Ectodermal cell (in vitro differentiated cells): ENCODE results near the gene NPR1. TPM values are rescaled to one million over a fixed set of nuclear protein-coding genes. Genes with fewer than 3 reads are reported as not detected.

Experiments
- H3K27ac ChIP-seq: 2 replicates; pipeline ENCODE4 v1.7.0; 2013; ENCODE audit warnings: mild to moderate bottlenecking, low read depth, low read length; ENCODE audit not compliant: insufficient read depth, poor library complexity, severe bottlenecking
- H3K27me3 ChIP-seq: 2 replicates; pipeline ENCODE4 v1.7.0; 2013; ENCODE audit warnings: mild to moderate bottlenecking, low read length; ENCODE audit not compliant: insufficient read depth, control insufficient read depth, poor library complexity, severe bottlenecking
- H3K36me3 ChIP-seq: one replicate; pipeline ENCODE4 v1.7.0; 2013; ENCODE audit warnings: low read length; ENCODE audit not compliant: control insufficient read depth, insufficient read depth
- H3K4me1 ChIP-seq: one replicate; pipeline ENCODE4 v1.7.0; 2013; ENCODE audit warnings: low read length; ENCODE audit not compliant: control insufficient read depth, insufficient read depth
- H3K4me3 ChIP-seq: 2 replicates; pipeline ENCODE4 v1.7.0; 2013; ENCODE audit warnings: low read depth, low read length, control low read depth; ENCODE audit not compliant: insufficient read depth
- H3K9me3 ChIP-seq: 2 replicates; pipeline ENCODE4 v1.7.0; 2013; ENCODE audit warnings: mild to moderate bottlenecking, low read length, moderate library complexity; ENCODE audit not compliant: control insufficient read depth
- WGBS, 2 experiments: methylation state at CpG; one replicate each; pipeline ENCODE4 v1.1.7; 2013; ENCODE audit warnings: missing lambda C conversion rate in 2 of 2; 5-methylcytosine and 5-hydroxymethylcytosine counted together
- polyA plus RNA-seq, 4 experiments: library from polyadenylated mRNA; stranded (reverse); fragments of 50-300 nt; gene quantifications; one replicate each; pipeline ENCODE4 v1.2.3, GENCODE V29; 2013

The NPR1 gene
- polyA plus RNA-seq (2013, experiment 1 of 4): 0.63 TPM
- polyA plus RNA-seq (2013, experiment 2 of 4): 0.43 TPM
- 0.37 TPM for polyA plus RNA-seq (2013, experiment 3 of 4)
- polyA plus RNA-seq (2013, experiment 4 of 4): 0.24 TPM

DNA sequence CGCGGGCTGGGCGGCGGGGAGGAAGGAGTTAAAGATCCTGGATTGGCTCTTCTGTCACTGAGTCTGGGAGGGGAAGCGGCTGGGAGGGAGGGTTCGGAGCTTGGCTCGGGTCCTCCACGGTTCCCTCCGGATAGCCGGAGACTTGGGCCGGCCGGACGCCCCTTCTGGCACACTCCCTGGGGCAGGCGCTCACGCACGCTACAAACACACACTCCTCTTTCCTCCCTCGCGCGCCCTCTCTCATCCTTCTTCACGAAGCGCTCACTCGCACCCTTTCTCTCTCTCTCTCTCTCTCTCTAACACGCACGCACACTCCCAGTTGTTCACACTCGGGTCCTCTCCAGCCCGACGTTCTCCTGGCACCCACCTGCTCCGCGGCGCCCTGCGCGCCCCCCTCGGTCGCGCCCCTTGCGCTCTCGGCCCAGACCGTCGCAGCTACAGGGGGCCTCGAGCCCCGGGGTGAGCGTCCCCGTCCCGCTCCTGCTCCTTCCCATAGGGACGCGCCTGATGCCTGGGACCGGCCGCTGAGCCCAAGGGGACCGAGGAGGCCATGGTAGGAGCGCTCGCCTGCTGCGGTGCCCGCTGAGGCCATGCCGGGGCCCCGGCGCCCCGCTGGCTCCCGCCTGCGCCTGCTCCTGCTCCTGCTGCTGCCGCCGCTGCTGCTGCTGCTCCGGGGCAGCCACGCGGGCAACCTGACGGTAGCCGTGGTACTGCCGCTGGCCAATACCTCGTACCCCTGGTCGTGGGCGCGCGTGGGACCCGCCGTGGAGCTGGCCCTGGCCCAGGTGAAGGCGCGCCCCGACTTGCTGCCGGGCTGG lies at the start of gene NPR1:
TSS of gene NPR1 (plus strand) at position 170 of the 818 bp plus-strand sequence. CDS start at position 591, 421 bp downstream.
- no peak within 1 kb of the TSS for H3K27ac ChIP-seq
- no peaks in the 10 kb centered on the region for H3K9me3 ChIP-seq
- peaks cover 48% of the 10 kb centered on the region for H3K27me3 ChIP-seq
- H3K4me3 ChIP-seq: peak within 1 kb of the TSS; percentile 38
- no peaks in the 10 kb centered on the region for H3K36me3 ChIP-seq
- no peaks in the 10 kb centered on the region for H3K4me1 ChIP-seq
- WGBS, 2 experiments: 1% methylated on average over 78 of the region's 78 CpGs

DNA sequence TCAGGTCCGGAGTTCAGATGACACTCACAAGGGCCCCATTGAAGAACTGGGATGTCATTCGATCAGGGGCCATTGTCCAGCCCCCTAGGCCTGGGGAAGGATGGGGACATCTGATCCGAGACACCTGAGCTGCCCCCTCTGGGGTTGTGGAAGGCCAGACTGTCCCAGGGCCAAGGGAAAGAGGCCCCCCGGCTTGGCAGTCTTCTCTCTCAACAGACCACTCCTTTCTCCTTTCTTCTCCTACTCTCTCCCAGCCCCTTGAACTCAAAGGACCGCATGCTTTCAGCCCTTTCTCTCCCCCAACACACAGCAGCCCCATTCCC lies 49.2 kb upstream of the NPR1 start:
- no peaks in the 10 kb centered on the region for H3K36me3 ChIP-seq
- H3K4me1 ChIP-seq: peaks cover 12% of the 10 kb centered on the region

GRCh38 chr1:153629971-153630370 lies 48.5 kb upstream of the NPR1 start:
- H3K36me3 ChIP-seq: no peaks in the 10 kb centered on the region

More for the DNA sequence above, 49.2 kb upstream of the NPR1 start:
- Histone ChIP-seq H3K27me3 (no peaks in the 10 kb centered on the region), H3K9me3 (no peaks in the 10 kb centered on the region), H3K4me3 (no peak overlapping the region), H3K27ac (no peak overlapping the region)
- WGBS, 2 experiments: 78 to 81% methylated on average over 5 of the region's 5 CpGs

GRCh38 chr1:153630384-153630783 lies 48.1 kb upstream of the NPR1 start:
- Histone ChIP-seq H3K27ac (no peak overlapping the region), H3K4me1 (peaks cover 12% of the 10 kb centered on the region), H3K9me3 (no peaks in the 10 kb centered on the region), H3K36me3 (no peaks in the 10 kb centered on the region), H3K27me3 (no peaks in the 10 kb centered on the region), H3K4me3 (no peak overlapping the region)
- WGBS, 2 experiments: 94 to 96% methylated on average over 7 of the region's 7 CpGs

More at GRCh38 chr1:153629971-153630370, 48.5 kb upstream of the NPR1 start:
- Histone ChIP-seq H3K27ac (no peak overlapping the region), H3K27me3 (no peaks in the 10 kb centered on the region), H3K9me3 (no peaks in the 10 kb centered on the region), H3K4me1 (peaks cover 12% of the 10 kb centered on the region), H3K4me3 (no peak overlapping the region)
- 81 to 83% methylated on average over 1 of the region's 1 CpG for WGBS, 2 experiments

DNA sequence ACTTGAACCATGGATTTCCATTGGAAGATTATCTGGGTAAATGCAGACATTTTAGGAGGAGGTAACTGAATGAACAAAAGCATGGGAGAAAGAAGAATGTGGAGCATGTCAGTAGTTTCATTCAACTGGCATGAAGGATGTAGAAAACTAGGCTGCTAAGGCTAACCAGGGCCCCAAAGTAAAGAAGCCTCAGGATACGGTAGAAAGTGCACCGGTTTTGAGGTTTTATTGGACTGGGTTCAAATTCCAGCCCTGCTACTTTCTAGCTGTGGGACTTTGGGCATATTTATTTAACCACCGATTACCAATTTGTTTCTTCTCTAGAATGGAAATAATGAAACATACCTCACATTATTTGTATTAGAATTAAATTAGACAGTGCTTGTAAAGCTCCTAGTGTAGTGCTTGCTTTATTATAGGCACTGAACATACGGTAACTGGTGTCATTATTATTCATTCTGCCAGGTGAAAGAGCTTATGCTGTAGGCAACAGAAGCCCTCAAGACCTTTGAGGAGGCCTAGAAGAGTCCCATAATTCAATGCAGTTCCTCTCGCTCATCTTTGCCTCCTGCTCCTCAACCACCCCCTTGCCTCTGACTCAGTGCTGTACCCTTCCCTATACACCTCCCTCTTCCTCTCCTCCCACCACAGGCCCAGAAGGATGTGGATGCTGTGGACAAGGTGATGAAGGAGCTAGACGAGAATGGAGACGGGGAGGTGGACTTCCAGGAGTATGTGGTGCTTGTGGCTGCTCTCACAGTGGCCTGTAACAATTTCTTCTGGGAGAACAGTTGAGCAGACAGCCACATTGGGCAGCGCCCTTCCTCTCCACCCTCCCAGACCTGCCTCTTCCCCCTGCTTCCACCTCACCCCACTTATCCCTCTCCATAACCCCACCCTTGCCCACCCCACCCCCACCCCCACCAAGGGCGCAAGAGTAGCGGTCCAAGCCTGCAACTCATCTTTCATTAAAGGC lies 47.2 kb upstream of the NPR1 start:
- H3K4me3 ChIP-seq: no peak overlapping the region
- no peak overlapping the region for H3K27ac ChIP-seq
- WGBS, 2 experiments: 94 to 97% methylated on average over 8 to 9 of the region's 10 CpGs
- H3K9me3 ChIP-seq: no peaks in the 10 kb centered on the region
- peaks cover 2% of the 10 kb centered on the region for H3K36me3 ChIP-seq
- peaks cover 10% of the 10 kb centered on the region for H3K4me1 ChIP-seq
- no peaks in the 10 kb centered on the region for H3K27me3 ChIP-seq

GRCh38 chr1:153633161-153633753 lies 45.2 kb upstream of the NPR1 start:
- no peaks in the 10 kb centered on the region for H3K27me3 ChIP-seq
- no peaks in the 10 kb centered on the region for H3K9me3 ChIP-seq
- H3K4me1 ChIP-seq: peaks cover 6% of the 10 kb centered on the region
- 90 to 92% methylated on average over 18 of the region's 18 CpGs for WGBS, 2 experiments
- H3K36me3 ChIP-seq: peaks cover 17% of the 10 kb centered on the region
- H3K27ac ChIP-seq: no peak overlapping the region
- no peak overlapping the region for H3K4me3 ChIP-seq

DNA sequence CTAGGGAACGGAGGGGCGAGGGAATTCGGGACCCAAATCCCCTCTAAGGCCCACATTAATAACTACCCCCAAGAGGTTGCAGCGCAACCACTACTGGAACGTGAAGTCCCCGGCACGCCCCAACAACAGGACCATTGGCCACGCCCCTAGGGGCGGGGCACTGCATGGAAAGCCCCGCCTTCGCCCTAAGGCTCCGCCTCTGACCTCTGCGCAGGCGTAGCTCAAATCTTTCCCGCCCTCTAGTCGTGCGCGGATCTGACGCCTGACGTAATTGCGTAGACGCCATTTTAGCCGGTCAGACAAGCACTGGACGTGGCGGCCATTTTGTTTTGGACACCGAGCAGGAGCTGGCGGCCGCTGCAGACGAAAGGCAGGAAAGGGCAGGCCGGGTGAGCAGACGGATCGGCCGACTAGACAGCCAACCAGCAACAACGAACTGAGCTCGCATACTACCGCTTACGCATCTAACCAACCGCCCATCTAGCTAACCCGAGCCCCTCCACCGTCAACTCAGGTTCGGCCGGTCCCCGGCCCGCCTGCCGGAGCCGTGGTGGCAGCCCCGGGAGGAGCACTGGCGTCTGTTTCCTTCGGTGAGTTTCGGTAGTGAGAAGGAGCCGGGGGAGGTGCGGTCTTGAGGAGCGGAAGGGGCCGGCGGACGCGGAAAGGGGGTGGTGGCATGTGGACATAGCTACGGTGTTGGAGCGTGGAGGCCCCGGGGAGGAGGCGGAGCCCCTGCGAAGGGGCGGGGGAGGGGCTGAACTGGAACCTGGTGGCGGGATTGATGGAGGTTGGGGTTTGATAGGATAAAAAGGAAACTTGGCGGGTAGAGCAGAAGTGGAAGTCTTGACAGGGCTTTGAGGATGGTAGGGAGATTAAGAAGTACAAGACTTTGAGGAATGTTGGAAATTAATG lies 44.5 kb upstream of the NPR1 start, which contains the start of gene CHTOP:
TSS of gene CHTOP (plus strand) at position 313 of the 912 bp plus-strand sequence. CDS start 2,523 bp downstream, outside the sequence.
- Histone ChIP-seq H3K36me3 (peaks cover 25% of the 10 kb centered on the region), H3K4me3 (peak within 1 kb of the TSS; percentile 82), H3K4me1 (peaks cover 5% of the 10 kb centered on the region), H3K27ac (peak within 1 kb of the TSS; percentile 100), H3K27me3 (no peaks in the 10 kb centered on the region), H3K9me3 (no peaks in the 10 kb centered on the region)
- WGBS, 2 experiments: 3% methylated on average over 65 of the region's 65 CpGs

- H3K27ac ChIP-seq: no peak overlapping the region
Measured at GRCh38 chr1:153635872-153636271, 42.6 kb upstream of the NPR1 start.

GRCh38 chr1:153636312-153636711 lies 42.2 kb upstream of the NPR1 start:
- no peak overlapping the region for H3K4me3 ChIP-seq
- WGBS, 2 experiments: 93 to 94% methylated on average over 9 of the region's 9 CpGs
- no peaks in the 10 kb centered on the region for H3K27me3 ChIP-seq
- no peaks in the 10 kb centered on the region for H3K4me1 ChIP-seq
- H3K9me3 ChIP-seq: no peaks in the 10 kb centered on the region
- peaks cover 46% of the 10 kb centered on the region for H3K36me3 ChIP-seq
- H3K27ac ChIP-seq: no peak overlapping the region

More at GRCh38 chr1:153635872-153636271, 42.6 kb upstream of the NPR1 start:
- no peaks in the 10 kb centered on the region for H3K4me1 ChIP-seq
- WGBS, 2 experiments: 93 to 96% methylated on average over 7 of the region's 7 CpGs
- H3K27me3 ChIP-seq: no peaks in the 10 kb centered on the region
- H3K4me3 ChIP-seq: no peak overlapping the region
- peaks cover 42% of the 10 kb centered on the region for H3K36me3 ChIP-seq
- no peaks in the 10 kb centered on the region for H3K9me3 ChIP-seq
